ENCODE measurements around the gene PRKG1.

PRKG1 gene

DNA sequence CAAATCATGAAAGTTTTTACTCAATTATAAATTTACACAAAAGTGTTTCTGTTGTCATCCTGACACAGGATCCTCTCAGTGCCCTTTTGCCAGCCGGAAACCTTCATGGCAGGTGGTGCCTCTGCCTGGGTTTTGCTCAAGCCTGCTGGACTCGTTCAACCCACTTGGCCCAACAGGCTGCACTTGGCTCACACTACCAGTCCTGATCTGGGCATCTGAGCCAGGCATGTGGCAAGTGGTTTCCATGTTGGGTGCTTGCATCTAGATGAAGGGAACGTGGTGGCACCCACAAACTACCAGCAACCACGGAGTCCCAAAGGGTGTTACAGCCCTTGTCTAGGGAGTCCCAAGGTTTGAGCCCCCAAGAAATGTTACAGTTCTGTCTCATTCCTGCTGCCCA, 787.4 kb downstream of the PRKG1 start:
- TF ChIP-seq TAF1 (IDR thresholded peaks at IDR 0.05; ENCODE audit: borderline replicate concordance, insufficient read depth, low read length) (no peak), SIN3A (IDR thresholded peaks at IDR 0.05; ENCODE audit: borderline replicate concordance, insufficient read depth, low read length) (no peak), FOXP2 (optimal IDR thresholded peaks at IDR 0.05; ENCODE audit: borderline replicate concordance, extremely low read depth, extremely low read length, insufficient read depth) (no peak), POLR2AphosphoS5 (IDR thresholded peaks at IDR 0.05; ENCODE audit: low read depth, low read length) (no peak)
- TF ChIP-seq, protein P1, sequence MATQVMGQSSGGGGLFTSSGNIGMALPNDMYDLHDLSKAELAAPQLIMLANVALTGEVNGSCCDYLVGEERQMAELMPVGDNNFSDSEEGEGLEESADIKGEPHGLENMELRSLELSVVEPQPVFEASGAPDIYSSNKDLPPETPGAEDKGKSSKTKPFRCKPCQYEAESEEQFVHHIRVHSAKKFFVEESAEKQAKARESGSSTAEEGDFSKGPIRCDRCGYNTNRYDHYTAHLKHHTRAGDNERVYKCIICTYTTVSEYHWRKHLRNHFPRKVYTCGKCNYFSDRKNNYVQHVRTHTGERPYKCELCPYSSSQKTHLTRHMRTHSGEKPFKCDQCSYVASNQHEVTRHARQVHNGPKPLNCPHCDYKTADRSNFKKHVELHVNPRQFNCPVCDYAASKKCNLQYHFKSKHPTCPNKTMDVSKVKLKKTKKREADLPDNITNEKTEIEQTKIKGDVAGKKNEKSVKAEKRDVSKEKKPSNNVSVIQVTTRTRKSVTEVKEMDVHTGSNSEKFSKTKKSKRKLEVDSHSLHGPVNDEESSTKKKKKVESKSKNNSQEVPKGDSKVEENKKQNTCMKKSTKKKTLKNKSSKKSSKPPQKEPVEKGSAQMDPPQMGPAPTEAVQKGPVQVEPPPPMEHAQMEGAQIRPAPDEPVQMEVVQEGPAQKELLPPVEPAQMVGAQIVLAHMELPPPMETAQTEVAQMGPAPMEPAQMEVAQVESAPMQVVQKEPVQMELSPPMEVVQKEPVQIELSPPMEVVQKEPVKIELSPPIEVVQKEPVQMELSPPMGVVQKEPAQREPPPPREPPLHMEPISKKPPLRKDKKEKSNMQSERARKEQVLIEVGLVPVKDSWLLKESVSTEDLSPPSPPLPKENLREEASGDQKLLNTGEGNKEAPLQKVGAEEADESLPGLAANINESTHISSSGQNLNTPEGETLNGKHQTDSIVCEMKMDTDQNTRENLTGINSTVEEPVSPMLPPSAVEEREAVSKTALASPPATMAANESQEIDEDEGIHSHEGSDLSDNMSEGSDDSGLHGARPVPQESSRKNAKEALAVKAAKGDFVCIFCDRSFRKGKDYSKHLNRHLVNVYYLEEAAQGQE (IDR thresholded peaks at IDR 0.05; ENCODE audit: insufficient read depth in 1 of 2, low read depth in 2 of 2, low read length in 2 of 2): no peak

- TF ChIP-seq TAF1 (IDR thresholded peaks at IDR 0.05; ENCODE audit: borderline replicate concordance, insufficient read depth, low read length) (no peak), SIN3A (IDR thresholded peaks at IDR 0.05; ENCODE audit: borderline replicate concordance, insufficient read depth, low read length) (no peak), POLR2AphosphoS5 (IDR thresholded peaks at IDR 0.05; ENCODE audit: low read depth, low read length) (no peak), FOXP2 (optimal IDR thresholded peaks at IDR 0.05; ENCODE audit: borderline replicate concordance, extremely low read depth, extremely low read length, insufficient read depth) (no peak)
- TF ChIP-seq, protein P1 (IDR thresholded peaks at IDR 0.05; ENCODE audit: insufficient read depth in 1 of 2, low read depth in 2 of 2, low read length in 2 of 2): no peak
These were observed 787.9 kb downstream of the PRKG1 start for GRCh38 chr10:51862149-51862548.

GRCh38 chr10:51867956-51868355, 793.7 kb downstream of the PRKG1 start:
- TF ChIP-seq POLR2AphosphoS5 (IDR thresholded peaks at IDR 0.05; ENCODE audit: low read depth, low read length) (no peak), FOXP2 (optimal IDR thresholded peaks at IDR 0.05; ENCODE audit: borderline replicate concordance, extremely low read depth, extremely low read length, insufficient read depth) (no peak), SIN3A (IDR thresholded peaks at IDR 0.05; ENCODE audit: borderline replicate concordance, insufficient read depth, low read length) (no peak), TAF1 (IDR thresholded peaks at IDR 0.05; ENCODE audit: borderline replicate concordance, insufficient read depth, low read length) (no peak)
- TF ChIP-seq, protein P1 (IDR thresholded peaks at IDR 0.05; ENCODE audit: insufficient read depth in 1 of 2, low read depth in 2 of 2, low read length in 2 of 2): no peak

DNA sequence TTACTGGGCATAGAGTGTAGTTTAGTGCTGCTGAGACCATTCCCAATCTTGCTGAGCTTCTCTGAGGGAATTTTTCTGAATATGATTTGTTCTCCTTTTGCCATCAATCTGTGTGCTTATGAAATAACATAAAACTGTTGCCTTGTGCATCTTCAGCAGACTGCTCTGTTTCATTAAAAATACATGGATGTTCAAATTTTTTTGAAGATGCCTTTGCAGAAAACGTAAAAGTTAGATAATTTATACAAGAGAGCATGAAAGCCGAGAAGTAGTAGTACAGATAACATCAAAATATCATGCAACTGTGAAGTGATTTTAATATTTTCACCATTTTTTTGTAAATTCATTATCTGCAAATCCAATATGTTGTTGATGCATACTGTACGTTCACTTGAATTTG, 799.8 kb downstream of the PRKG1 start:
- TF ChIP-seq TAF1 (IDR thresholded peaks at IDR 0.05; ENCODE audit: borderline replicate concordance, insufficient read depth, low read length) (no peak), POLR2AphosphoS5 (IDR thresholded peaks at IDR 0.05; ENCODE audit: low read depth, low read length) (no peak), SIN3A (IDR thresholded peaks at IDR 0.05; ENCODE audit: borderline replicate concordance, insufficient read depth, low read length) (no peak), FOXP2 (optimal IDR thresholded peaks at IDR 0.05; ENCODE audit: borderline replicate concordance, extremely low read depth, extremely low read length, insufficient read depth) (no peak)
- TF ChIP-seq, protein P1 (IDR thresholded peaks at IDR 0.05; ENCODE audit: insufficient read depth in 1 of 2, low read depth in 2 of 2, low read length in 2 of 2): no peak

GRCh38 chr10:51875610-51876009, 801.3 kb downstream of the PRKG1 start:
- TF ChIP-seq POLR2AphosphoS5 (IDR thresholded peaks at IDR 0.05; ENCODE audit: low read depth, low read length): no peak
- no peak for TF ChIP-seq TAF1 (IDR thresholded peaks at IDR 0.05; ENCODE audit: borderline replicate concordance, insufficient read depth, low read length)
- TF ChIP-seq SIN3A (IDR thresholded peaks at IDR 0.05; ENCODE audit: borderline replicate concordance, insufficient read depth, low read length): no peak
- TF ChIP-seq FOXP2 (optimal IDR thresholded peaks at IDR 0.05; ENCODE audit: borderline replicate concordance, extremely low read depth, extremely low read length, insufficient read depth): no peak
- TF ChIP-seq, protein P1 (IDR thresholded peaks at IDR 0.05; ENCODE audit: insufficient read depth in 1 of 2, low read depth in 2 of 2, low read length in 2 of 2): no peak
